ENCODE measurements around the gene MPIG6B.

The MPIG6B gene, protein sequence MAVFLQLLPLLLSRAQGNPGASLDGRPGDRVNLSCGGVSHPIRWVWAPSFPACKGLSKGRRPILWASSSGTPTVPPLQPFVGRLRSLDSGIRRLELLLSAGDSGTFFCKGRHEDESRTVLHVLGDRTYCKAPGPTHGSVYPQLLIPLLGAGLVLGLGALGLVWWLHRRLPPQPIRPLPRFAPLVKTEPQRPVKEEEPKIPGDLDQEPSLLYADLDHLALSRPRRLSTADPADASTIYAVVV

DNA sequence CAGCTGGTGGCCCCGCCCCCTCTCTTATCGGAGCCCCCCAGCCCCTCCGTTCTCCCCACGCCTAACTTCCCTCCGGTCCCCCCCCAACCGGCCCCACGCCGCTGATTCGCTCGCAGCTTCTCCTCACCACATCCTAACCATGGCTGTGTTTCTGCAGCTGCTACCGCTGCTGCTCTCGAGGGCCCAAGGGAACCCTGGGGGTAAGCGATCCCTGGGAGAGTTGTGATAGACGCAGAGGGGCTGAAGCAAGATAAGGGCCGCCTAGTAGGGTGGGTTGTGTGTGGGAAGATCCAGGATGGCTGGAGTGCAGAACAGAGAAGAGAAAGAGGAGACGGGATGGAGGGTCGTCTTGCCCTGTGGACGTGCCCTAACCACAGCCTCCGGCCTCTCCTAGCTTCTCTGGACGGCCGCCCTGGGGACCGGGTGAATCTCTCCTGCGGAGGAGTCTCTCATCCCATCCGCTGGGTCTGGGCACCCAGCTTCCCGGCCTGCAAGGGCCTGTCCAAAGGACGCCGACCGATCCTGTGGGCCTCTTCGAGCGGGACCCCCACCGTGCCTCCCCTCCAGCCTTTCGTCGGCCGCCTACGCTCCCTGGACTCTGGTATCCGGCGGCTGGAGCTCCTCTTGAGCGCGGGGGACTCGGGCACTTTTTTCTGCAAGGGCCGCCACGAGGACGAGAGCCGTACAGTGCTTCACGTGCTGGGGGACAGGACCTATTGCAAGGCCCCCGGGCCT is at the start of gene MPIG6B:
Gene MPIG6B, plus strand, starts transcription at position 129 of the 735 bp plus-strand sequence. Its CDS starts 11 bp downstream, at position 140.
- DNase-seq (ENCODE audit: low spot score): no peak

GRCh38 chr6:31676322-31676903 is 46.8 kb upstream of the MPIG6B start:
- no peak for DNase-seq (ENCODE audit: low spot score)

DNA sequence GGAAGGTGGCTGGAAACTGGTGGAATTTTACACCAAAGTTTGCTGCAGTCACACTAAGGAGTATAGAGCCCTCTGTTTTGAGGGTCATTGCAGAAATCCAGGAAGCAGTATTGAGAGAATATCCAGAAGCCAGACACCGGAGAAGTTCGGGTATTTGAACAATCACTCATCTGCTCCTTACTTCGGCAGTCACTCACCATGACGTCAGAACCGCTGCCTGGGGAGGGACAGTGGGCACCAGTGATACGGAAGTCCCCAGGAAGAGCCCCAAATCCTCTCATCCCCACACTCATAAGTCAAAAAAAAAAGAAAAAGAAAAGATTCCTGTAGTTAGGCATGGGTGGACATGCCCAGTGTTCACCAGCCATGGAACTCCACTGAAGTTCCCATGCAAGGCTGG is 46.3 kb upstream of the MPIG6B start:
- DNase-seq (ENCODE audit: low spot score): no peak

DNA sequence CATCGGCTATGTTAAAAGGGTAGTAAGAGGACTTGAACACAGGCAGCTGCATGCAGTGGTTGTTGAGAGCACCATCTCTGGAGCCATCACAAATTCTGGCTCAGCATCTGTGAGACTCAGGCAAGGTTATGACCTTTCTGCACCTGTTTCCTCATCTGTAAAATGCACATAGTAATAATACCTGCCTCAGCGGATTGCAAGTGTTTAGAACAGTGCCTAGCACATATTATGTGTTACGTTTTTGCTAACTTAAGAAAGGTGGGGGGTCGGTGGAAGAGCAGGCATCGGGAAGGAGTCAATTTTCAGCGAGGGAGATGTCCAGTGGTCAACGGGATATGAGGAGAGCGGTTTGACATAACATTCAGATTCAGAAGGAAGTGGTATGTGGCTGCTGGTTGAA is 45.2 kb upstream of the MPIG6B start:
- DNase-seq (ENCODE audit: low spot score): no peak

GRCh38 chr6:31680226-31681134 is 42.7 kb upstream of the MPIG6B start, which contains the start of gene LY6G5C:
LY6G5C (minus strand) TSS chr6:31681067; CDS start chr6:31680373, 694 bp downstream.
- DNase-seq (ENCODE audit: low spot score): peak; percentile 78

DNA sequence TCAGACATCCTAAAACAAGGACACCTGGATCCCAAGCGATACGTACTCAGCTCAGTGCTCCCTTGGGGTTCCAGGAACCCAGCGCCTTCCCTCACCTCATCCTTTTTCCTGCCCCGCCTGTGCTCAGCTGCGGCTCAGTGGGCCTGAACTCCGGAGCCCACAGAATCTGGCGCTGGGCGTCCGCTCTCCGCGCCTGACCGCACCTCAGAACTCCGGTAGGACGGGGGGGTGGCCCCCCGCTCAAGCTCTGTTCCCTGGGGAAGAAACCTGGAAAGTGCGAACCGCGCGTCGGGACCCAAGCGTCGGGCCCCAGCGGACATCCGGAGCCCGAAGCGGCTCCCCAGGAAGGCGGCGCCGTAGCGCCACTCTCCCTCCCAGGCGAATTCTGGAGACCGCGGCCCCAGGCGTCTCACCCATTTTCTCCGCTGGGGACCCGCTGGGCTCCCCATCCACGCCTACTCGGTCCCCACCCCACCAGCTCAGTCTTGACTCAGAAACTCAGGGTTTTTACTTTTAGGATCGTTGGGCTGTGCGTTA is 42.0 kb upstream of the MPIG6B start:
- peak; percentile 43 for DNase-seq (ENCODE audit: low spot score)

DNA sequence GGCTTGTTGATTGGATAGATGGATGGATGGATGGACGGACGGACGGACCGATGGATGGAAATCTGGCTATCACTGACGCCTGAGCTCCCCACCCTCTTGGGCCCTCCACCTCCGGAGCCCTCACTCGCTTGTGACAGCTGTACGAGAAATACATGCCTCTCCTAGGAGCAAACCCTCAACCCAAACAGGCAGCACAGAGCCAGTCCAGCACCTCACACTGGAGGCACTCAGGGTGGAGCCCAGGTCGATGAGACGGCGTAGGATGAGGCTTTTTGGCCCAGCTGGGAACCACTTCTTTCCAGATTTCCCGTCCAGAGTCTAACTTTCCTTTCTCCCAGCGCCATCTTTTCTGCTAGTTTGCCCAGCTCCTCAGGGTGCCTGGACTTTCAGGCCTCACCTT is 39.6 kb upstream of the MPIG6B start:
- DNase-seq (ENCODE audit: low spot score): no peak

DNA sequence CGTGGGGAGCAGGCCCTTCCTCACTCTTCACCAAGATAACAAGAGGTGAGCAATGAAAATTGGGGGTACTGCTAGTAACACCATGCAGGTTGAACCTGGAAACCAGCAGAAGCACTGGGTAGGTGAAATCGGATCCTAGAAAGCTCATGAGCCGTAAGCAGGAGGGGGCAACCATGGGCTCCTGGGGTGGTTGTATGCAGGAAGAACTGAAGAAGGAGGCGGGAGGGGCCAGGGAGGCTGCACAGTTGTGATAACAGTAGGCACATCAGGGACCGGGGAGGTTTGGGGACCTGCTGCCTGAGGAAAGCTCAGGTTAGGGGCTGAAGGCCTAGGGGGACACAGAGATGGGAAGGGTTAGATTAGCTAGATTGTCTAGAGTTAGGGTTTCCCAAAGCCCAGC is 36.7 kb upstream of the MPIG6B start:
- no peak for DNase-seq (ENCODE audit: low spot score)

DNA sequence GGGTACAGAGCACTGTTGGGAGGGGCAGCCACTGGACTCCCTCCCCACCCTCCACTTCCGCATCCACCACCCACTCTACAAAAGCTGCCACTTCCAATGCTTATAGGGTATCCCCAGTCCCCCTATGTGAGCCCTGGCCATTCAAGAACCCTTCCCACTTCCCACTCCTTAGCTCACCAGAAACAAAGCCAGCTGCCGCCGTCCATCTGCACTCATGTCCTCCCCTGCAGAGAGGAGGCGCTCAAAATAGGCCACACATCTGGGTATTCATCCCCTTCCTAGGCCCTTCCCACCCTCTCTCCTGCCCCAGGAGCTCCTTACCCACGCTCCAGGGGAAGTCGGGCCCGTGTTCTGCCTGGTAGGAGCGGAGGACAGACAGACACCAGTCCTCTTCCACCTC is 35.9 kb upstream of the MPIG6B start:
- no peak for DNase-seq (ENCODE audit: low spot score)

DNA sequence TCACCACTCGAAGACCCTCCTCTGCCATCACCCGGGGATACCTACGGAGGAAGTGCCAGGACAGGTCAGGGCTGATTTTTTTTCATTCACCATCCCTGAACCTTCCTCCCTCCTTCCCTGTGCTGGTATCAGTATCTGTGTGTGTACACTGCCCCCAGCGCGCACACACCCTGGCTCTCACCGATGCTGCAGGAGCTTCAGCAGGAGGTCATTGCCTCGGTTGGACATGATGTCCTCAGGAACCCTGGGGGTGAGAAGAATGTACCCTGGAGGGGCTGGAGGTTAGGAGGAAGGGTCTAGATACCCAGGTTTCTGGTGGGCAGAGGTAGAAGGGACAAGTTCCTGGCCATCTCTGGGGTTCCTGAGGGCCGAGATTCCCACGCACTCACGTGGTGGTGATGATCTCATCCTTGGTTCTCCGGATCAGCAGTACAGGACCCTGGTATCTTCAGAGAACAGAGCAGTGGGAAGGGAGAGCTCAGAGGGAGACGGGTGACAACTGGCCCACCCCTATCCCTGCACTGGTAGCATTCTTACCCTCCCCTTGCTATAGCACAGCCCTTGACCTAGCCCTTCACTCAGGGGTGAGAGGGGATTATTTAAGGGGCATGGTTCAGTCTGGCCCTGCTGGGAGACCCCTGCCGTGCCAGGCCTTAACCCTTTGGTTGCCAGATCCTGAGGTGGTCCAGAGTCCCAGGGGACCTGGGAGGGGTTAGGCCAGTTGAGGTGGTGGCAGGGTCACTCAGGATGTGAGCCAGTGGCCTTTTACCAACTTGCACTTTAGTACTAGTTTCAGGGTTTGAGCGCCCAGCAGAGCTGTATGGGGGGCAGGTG is 35.1 kb upstream of the MPIG6B start:
- DNase-seq (ENCODE audit: low spot score): no peak

DNA sequence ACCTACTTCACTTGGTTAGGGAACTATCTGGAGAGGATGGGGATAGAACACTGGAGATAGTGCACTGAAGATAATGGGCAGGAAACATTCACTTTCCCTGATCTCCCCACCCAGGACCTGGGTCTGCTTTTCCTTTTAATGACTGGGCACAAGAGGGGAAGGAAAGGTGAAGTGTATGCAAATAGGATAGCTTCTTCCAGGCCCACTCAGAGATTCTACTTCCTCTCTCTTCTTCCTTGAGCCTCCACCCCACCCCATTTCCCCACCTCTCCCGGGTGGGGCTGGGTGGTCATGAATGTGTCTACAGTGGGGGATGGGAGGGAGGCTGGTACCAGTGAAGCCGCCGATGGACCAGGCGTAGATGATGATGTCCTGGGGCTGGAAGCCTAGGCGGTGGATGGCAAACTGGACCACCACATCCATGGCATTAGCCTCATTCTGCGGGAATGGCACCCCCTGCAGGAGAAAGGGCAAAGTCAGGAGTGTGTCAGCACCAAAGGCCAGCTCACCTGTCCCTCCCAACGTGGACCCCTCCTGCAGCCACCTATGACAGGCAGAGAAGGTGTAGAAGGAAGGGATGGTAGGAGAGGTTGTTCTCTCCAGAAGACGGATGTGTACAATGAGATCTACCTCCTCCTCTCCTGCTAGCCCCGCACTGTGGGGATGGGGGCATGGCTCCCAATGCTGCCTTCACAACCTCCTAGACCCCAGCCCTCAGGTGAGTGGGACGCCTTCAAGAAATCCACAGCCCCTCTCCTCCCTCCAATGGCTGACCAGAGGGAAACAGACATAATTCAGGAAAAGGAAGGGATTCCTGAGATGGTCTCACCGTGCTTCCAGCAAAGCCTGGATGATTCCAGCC is 33.7 kb upstream of the MPIG6B start:
- DNase-seq (ENCODE audit: low spot score): no peak

GRCh38 chr6:31690231-31691077 is 32.7 kb upstream of the MPIG6B start:
- DNase-seq (ENCODE audit: low spot score): no peak

DNA sequence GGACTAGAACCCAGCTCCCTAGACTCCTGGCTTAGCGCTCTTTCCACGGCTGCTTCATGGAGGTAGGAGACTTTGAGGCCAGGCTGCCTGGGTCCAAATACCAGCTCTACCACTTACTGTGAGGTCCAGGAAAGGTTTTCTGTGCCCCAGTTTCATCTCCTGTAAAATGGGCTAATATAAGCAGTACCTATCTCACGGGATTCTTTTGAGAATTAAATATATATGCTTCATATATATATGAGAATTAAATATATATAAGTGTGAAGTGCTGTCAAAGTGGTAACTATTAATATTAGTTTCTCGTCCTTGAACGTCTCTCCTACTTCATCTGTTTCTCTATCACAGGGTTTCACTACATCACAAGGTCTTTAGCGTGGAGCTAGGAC is 32.1 kb upstream of the MPIG6B start:
- DNase-seq (ENCODE audit: low spot score): no peak

GRCh38 chr6:31691564-31692108 is 31.5 kb upstream of the MPIG6B start:
- no peak for DNase-seq (ENCODE audit: low spot score)

DNA sequence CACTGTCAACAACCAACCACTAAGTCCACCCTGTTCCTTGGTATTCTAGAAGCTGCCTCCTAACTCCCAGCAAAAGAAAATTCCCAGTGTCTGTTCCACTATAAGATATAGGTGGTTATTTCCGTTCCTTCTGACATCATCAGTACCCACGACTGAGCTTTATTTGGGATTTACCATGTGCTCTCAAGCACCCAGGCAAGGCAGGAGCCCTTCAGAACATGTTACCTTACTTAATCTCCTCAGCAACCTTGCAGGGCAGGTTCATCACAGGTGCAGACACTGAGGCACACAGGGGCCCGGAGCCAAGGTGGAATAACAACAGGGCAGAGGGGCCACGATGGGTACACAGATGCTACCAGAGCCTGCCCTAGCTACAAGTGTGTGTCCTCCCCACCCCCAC is 30.8 kb upstream of the MPIG6B start:
- DNase-seq (ENCODE audit: low spot score): no peak

- no peak for DNase-seq (ENCODE audit: low spot score)
These were observed 30.3 kb upstream of the MPIG6B start for GRCh38 chr6:31692886-31693285.

DNA sequence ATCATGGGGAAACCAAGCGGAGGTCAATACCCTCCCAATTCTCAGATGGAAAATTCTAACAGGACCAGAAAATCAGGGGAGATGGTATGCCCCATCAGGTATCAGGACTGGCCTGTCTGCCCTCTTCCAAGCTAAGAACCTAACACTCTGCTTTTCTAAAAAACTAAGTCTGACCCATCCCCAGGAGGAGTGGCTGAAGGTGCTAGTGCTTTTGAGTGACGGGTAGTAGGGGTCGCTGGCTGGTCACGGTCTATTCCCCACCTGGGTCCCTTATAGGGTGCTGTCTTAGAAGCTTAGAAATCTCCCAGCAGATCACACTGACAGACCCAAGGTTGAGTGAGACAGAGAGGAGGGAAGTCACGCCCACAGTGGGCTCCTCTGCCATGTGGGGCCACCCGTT is 29.6 kb upstream of the MPIG6B start:
- DNase-seq (ENCODE audit: low spot score): no peak

GRCh38 chr6:31697555-31697954 is 25.6 kb upstream of the MPIG6B start:
- DNase-seq (ENCODE audit: low spot score): peak; percentile 11
